GM23338 (cell line): ENCODE results near the gene SHISAL1. TPM values are rescaled to one million over a fixed set of nuclear protein-coding genes. Genes with fewer than 3 reads are reported as not detected.

ENCODE experiments used
- CREB1 ChIP-seq: fragments of 250-450 bp; sonication (Bioruptor Pico); IDR thresholded peaks from 2 replicates; pipeline ENCODE4 v1.5.0; 2020; ENCODE audit warnings: low read depth, mild to moderate bottlenecking, moderate library complexity
- EZH2 ChIP-seq: fragments of 200-600 bp; sonication (generic); IDR thresholded peaks from one replicate; pipeline ENCODE4 v1.8.0; 2017; ENCODE audit warnings: antibody characterized with exemption, mild to moderate bottlenecking, low read depth; ENCODE audit not compliant: unreplicated experiment
- EZH2phosphoT487 ChIP-seq: fragments of 200-600 bp; sonication (generic); IDR thresholded peaks from one replicate; pipeline ENCODE4 v1.8.1; 2018; ENCODE audit warnings: antibody characterized with exemption; ENCODE audit not compliant: unreplicated experiment
- JUNB ChIP-seq: IDR thresholded peaks from one replicate; pipeline ENCODE4 v1.6.1; 2016; ENCODE audit warnings: antibody characterized with exemption; ENCODE audit not compliant: unreplicated experiment
- NANOG ChIP-seq: IDR thresholded peaks from 2 replicates; pipeline ENCODE4 v1.6.1; 2016; ENCODE audit warnings: antibody characterized with exemption, borderline replicate concordance
- POLR2AphosphoS5 ChIP-seq: IDR thresholded peaks from 2 replicates; pipeline ENCODE4 v1.6.1; 2016; ENCODE audit warnings: antibody characterized with exemption, low read depth
- STAT1 ChIP-seq: IDR thresholded peaks from one replicate; pipeline ENCODE4 v1.6.1; 2016; ENCODE audit warnings: antibody characterized with exemption; ENCODE audit not compliant: unreplicated experiment
- ZNF114 ChIP-seq: fragments of 250-450 bp; sonication (Bioruptor Pico); IDR thresholded peaks from 2 replicates; pipeline ENCODE4 v1.5.0; 2020; ENCODE audit warnings: mild to moderate bottlenecking, moderate library complexity
- ZNF331 ChIP-seq: fragments of 250-450 bp; sonication (Bioruptor Pico); IDR thresholded peaks from 2 replicates; pipeline ENCODE4 v1.5.0; 2020; ENCODE audit warnings: low read depth, mild to moderate bottlenecking, moderate library complexity
- ZNF462 ChIP-seq: fragments of 250-450 bp; sonication (Bioruptor Pico); IDR thresholded peaks from 2 replicates; pipeline ENCODE4 v1.5.0; 2020; ENCODE audit warnings: mild to moderate bottlenecking, moderate library complexity
- polyA plus RNA-seq: library from polyadenylated mRNA; unstranded; fragments of >200 nt; fragmentation: Nextera tagmentation; extraction: Ambion mirVana; gene quantifications from 2 replicates; pipeline ENCODE4 v1.2.1, GENCODE V29; 2016
- total RNA-seq: library from RNA; depleted of rRNA; stranded (reverse); fragments of >200 nt; shearing (Covaris generic); gene quantifications from 2 replicates; pipeline ENCODE4 v1.2.3, GENCODE V29; 2014
- TF ChIP-seq, protein P1 (sequence below), 2 experiments: fragments of 200-600 bp in 1 of 2; sonication (generic) in 1 of 2; conservative IDR thresholded peaks; 2 replicates each; pipeline versions ENCODE4 v1.5.1 to v1.6.1; 2016 to 2017; ENCODE audit warnings: antibody characterized with exemption in 2 of 2, low read depth in 2 of 2, mild to moderate bottlenecking in 2 of 2, moderate library complexity in 1 of 2
- TF ChIP-seq, protein P2 (sequence below): IDR thresholded peaks from 2 replicates; pipeline ENCODE4 v1.6.1; 2016; ENCODE audit warnings: antibody characterized with exemption

Gene SHISAL1
- total and polyA plus RNA-seq, 2 experiments from 2014 or later, result 0.71 to 3.4 TPM

DNA sequence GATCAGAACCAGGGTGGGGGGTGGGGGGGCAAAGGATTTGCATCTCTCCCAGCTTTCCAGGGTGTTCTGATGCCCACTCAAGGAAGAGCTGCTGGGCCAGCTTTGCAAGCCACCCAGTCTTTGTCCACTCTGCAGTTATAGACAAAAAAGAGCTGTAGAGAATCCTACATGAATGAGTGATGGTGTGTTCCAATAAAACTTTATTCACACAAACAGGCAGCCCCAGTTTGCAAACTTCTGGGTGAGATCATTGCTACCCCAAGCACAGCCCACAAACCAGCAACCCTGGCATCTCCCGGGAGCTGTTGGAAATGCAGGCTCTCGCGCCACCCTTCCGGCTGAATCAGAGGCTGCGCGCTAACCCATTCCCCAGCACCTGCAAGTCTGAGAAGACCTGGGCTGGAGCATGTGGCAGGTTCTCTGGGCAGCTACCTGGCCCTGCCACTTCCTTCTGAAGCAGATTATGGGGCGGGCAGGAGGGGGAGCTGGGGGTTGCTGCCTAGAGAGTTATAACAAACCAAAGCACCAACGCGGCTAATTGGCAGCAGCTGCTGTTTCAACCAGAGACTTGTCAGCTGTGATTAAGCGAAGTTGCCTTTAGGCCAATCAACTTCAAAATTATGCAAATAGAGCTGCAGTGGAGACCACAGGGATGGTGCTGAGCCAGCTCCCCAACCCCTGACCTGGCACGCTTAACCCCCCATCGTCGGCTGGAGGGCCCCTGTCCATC lies 3.8 kb upstream of the SHISAL1 start (continued):
- TF ChIP-seq ZNF462 (CRISPR knock-in tag), result no peak
- TF ChIP-seq STAT1, result no peak
- TF ChIP-seq EZH2, result no peak
- TF ChIP-seq CREB1 (CRISPR knock-in tag), result no peak
- TF ChIP-seq, protein P1, sequence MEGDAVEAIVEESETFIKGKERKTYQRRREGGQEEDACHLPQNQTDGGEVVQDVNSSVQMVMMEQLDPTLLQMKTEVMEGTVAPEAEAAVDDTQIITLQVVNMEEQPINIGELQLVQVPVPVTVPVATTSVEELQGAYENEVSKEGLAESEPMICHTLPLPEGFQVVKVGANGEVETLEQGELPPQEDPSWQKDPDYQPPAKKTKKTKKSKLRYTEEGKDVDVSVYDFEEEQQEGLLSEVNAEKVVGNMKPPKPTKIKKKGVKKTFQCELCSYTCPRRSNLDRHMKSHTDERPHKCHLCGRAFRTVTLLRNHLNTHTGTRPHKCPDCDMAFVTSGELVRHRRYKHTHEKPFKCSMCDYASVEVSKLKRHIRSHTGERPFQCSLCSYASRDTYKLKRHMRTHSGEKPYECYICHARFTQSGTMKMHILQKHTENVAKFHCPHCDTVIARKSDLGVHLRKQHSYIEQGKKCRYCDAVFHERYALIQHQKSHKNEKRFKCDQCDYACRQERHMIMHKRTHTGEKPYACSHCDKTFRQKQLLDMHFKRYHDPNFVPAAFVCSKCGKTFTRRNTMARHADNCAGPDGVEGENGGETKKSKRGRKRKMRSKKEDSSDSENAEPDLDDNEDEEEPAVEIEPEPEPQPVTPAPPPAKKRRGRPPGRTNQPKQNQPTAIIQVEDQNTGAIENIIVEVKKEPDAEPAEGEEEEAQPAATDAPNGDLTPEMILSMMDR (conservative IDR thresholded peaks at IDR 0.05; ENCODE audit: low read depth in 2 of 2), result no peak
- TF ChIP-seq, protein P2, sequence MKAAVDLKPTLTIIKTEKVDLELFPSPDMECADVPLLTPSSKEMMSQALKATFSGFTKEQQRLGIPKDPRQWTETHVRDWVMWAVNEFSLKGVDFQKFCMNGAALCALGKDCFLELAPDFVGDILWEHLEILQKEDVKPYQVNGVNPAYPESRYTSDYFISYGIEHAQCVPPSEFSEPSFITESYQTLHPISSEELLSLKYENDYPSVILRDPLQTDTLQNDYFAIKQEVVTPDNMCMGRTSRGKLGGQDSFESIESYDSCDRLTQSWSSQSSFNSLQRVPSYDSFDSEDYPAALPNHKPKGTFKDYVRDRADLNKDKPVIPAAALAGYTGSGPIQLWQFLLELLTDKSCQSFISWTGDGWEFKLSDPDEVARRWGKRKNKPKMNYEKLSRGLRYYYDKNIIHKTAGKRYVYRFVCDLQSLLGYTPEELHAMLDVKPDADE, result no peak
- TF ChIP-seq ZNF331 (CRISPR knock-in tag), result no peak
- TF ChIP-seq POLR2AphosphoS5, result no peak
- no peak for TF ChIP-seq NANOG
- no peak for TF ChIP-seq ZNF114 (CRISPR knock-in tag)
- TF ChIP-seq EZH2phosphoT487, result no peak
- no peak for TF ChIP-seq JUNB
